GM19351 (cell line): ENCODE results near the gene RTP4.

Experiments
- ATAC-seq: cut with Tn5 transposase; IDR thresholded peaks from one replicate; pipeline ENCODE4 v1.9.1; 2021; ENCODE audit warnings: mild to moderate bottlenecking, moderate library complexity; ENCODE audit not compliant: unreplicated experiment

The RTP4 gene, protein sequence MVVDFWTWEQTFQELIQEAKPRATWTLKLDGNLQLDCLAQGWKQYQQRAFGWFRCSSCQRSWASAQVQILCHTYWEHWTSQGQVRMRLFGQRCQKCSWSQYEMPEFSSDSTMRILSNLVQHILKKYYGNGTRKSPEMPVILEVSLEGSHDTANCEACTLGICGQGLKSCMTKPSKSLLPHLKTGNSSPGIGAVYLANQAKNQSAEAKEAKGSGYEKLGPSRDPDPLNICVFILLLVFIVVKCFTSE

DNA sequence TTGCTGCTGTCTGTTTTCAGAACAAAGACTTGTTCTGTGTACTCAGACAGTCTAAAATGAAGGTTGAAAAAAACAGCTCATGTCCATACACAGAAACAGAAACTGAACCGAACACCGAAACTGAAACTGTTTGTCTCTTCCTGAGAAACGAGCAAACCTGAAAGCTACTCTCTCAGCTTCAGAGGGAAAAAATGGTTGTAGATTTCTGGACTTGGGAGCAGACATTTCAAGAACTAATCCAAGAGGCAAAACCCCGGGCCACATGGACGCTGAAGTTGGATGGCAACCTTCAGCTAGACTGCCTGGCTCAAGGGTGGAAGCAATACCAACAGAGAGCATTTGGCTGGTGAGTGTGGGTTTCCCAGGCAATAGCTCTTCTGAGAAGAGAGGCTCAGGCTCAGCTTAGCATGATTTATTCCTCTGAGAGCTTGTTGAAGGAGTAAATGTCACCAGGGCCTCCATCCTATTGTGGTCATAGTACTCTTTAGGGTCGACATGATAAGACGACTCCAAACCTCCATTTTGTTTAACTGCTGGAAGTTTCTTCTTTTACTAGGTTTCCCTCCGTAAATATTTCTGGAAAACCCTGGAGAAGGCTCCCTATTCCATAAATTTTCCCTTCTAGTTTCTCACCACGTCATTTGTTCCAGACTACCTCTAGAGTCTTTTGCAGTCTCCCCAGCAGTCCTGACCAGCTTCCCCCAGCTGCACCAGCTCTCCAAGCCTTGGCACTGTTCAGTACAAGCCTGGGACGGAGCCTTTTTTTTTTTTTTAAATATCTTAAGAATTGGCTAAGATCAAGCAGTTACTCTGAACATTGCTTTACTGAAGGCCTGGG, at the start of gene RTP4:
RTP4 (plus strand) TSS at position 135 of the 838 bp plus-strand sequence; CDS start at position 192, 57 bp downstream.
- ATAC-seq, result peak; percentile 96

DNA sequence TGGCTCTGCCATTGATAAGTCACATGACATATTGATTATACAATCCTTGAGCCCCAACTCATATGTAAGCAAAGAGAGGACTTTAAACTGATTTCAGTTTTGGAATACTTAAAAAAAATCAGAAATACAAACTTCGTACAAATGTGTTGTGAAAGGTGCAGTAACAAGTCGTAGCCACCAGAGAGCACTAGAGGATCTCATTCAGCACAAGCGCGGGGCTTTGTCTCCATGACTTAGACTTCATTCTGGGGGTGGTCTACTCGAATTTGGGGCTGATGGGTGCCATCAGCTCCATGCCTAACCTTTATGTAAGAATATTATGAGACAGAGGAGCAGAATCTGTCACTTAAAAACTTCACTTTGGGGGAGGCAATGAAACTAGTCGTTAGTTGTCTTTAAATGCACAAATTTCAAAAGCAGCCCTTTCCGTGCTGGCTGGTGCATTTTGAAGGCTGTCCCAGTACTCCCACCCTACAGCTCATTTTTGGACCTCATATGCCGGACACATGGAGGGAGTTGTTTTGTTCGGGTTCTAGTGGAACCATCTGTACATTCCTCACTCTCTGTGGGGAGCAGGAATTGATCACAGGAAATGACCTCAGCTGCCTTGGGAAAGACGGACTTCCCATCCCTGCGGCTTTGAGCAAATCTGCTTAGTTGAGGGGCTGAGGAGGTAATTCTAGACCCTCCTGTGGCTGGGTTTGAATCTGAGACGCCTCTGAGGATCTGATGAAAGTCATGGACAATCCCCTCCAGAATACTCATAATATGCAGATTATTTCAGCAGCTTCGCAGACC, 49.2 kb upstream of the RTP4 start:
- no peak for ATAC-seq

DNA sequence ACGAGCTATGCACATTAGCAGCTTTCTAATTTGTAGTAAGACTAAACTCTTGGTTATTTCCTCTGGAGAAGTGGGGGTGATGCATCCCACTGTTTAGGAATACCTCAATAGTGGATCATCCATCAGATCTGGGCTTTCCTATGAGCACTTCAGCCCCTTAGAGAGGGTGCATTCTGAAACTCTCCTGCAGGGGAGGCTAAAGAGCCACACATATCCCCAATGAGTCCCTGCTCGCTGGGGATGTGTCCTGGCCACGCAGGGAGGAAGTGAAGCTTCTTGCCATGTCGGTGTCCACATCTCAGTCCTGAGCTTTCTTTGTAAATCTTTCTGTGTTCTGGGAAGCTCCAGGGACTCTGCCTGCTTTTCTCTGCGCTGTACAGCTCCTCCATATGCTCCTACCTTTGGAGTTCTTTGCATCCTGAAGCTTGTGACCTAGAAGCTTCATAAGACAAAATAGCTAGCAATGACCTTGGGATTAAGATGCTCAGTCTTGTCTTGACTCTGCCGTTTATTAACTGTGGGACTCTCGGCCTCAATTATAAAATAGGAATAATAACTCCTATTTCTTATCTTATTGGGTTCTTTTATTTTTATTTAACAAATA, 48.4 kb upstream of the RTP4 start:
- peak; percentile 93 for ATAC-seq

DNA sequence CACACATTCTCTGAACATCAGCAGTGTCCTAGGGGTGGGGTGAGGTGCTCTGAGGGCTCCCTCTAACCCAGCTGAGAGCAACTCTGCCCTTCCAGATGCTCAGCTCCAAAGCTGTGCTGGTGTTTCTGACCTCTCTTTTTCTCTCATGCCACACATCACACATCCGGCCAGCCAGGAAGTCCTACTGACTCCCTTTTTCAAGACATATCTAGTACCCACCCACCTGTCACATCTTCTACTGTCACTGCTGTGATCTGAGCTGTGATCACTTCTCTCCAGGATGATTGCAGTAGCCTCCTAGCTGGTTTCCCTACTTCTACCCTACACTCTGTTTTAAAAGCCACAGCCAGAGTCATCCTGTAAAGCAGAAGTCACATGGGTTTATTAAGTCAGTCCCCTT, 46.4 kb upstream of the RTP4 start:
- no peak for ATAC-seq

DNA sequence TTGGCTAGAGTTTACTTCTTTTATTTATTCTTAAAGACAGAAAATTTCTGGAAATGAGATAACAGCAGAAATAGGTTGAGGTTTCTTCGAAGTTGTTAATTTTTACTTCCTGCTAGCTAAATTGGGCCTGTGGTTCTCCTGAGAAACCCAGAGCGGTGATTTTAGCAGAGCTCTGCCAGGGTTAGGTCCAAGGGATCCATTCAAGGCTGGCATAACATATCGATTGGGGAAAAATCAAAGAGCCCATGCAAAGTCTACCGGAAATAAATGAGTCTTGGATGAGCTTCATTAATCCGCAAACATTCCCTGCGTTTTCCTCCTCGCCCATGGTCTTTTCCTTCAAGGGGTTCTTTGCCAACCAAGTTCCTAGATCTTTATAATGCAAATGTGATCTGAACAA, 45.9 kb upstream of the RTP4 start:
- ATAC-seq, result no peak

DNA sequence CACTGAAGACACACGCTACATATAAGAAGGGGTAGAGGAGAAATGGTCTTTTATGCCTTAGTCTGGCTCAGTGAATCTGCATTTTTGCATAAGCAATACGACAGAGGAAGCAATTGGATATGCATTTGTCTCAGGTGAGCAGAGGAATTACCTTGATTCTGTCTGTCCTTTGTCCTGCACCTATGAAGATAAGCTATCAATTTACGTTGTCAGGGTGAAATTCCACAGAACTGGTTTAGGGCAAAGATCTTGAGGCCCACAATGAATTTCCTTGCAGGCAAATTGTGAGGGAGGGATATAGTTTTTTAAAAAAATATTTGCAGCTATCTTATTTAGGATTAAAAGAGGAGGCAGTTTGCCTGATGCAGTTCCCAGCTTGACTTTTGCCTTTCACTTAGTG, 45.1 kb upstream of the RTP4 start:
- no peak for ATAC-seq

DNA sequence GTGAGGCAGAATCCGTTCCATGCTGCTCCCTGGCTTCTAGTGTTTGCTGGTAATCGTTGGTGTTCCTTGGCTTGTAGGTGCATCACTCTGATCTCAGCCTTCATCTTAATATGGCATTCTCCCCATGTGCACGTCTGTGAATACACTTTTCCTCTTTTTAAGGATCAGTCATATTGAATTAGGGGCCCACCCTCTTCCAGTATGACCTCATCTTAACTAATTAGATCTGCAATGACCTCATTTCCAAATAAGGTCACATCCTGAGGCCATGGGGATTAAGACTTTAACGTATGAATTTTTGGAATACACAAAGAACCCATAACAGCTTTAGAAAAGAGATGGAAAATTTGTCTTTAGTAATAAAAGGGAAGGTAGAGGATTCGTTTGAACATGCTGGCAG, 42.6 kb upstream of the RTP4 start:
- no peak for ATAC-seq

DNA sequence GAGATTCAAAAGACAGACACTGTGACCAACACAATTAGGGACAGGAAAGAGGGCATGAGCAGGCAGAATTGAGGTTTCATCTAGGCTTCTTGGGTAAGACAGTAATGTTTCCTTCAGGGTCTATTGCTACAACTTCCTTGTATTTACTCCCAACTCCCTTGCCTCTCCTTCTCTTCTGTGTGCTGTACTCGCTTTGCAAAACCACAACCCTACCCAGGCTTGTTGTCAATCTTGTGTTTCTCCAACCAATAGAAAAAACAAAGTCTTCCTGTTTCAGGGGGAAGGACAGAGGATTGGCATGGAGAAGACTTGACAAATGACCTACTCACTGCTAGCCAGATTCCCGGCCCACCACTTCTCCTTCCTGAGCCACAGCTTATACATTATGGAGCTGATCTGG, 40.3 kb upstream of the RTP4 start:
- no peak for ATAC-seq

DNA sequence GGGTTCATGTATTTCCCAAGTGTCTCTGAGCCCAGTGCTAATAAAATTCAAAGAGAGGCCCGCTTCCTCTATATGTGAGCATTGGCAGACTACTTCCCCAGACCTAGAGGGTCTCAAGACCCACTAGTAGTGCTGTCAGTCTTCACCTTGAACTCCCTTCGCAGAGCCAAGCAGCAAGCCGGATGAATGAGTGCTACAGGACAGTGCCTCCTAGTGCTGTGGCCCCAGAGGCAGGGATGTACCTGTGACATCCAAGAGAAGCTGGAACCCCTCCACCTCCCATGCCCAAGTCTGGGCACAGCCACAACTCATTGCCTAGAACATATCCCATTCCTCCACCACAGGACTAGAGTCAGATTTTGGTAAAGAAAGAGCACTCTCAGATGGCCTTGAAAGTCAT, 39.5 kb upstream of the RTP4 start:
- no peak for ATAC-seq

DNA sequence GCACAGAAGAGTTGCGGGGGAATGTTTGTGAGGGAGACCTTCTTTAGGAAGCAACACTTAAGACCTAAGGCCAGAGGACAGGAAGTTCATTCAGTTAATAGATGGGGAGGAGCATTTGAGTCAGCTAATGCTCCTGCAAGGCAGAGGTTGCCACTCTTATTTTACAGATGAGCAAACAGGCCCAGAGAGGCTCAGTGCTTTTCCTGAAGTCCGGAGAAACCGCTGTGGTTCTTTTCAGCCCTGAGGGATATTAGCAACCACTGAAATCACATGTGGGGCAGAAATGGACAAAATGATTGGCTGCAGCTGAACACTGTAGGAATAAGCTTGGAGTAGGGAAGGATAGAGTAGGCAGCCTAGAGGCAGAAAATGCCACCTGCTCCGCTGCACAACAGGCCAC, 33.3 kb upstream of the RTP4 start:
- ATAC-seq, result no peak

DNA sequence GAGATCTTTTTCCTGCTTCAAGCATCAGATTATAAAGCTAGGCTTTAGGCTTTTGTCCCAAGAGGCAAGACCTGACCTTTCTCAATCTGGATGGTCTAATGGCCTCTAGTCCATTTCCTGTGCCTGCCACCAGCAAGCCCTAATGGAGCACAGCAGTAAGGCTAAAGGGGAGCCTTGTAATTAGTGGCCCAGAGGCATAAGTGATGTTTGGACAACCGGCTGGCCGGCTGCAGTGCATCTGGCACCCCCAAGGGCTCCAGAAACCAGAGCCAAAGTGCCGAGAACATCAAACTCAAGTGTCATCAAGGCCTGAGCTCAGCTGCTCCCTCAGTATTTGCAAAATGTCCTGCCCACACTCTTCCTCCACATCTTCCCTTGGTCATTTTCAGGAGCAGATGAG, 31.9 kb upstream of the RTP4 start:
- no peak for ATAC-seq

DNA sequence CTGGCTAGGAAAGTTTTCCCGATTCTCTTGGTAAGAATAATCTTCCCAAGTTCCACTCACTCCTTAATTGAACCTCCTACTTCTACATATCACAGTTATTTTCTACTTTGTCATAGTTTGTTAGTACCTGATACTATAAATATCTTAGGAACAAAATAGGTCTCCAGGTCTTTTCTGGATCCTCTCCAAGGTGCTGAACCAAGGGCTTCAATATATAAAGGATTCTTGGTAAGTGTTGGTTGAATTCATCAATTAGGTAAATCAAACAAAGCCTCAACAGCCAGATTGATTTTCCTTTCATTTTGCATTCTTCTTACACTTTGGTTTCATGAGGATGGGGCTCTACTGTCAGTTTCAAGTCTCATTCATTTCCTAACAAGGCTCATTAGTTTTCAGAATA, 27.6 kb upstream of the RTP4 start:
- no peak for ATAC-seq

DNA sequence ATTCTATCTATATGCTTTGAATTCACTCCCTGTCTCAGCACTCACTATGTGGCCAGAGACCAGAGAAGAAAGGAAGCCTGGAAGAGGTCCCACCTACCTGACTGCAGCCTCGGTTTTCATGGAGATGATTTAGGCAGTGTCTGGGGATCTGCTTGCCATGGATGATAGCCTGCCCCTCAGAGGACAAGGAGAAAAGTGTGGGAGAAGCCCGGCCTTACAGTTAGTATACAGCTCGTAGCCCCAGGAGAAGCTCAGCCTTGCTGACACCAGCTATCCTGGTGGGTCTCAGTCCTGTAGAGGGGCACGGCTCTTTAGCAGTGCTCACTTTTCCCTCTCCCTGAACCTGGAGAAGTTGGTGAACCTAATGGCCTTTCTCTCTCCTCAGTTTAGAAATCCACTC, 25.9 kb upstream of the RTP4 start:
- no peak for ATAC-seq

DNA sequence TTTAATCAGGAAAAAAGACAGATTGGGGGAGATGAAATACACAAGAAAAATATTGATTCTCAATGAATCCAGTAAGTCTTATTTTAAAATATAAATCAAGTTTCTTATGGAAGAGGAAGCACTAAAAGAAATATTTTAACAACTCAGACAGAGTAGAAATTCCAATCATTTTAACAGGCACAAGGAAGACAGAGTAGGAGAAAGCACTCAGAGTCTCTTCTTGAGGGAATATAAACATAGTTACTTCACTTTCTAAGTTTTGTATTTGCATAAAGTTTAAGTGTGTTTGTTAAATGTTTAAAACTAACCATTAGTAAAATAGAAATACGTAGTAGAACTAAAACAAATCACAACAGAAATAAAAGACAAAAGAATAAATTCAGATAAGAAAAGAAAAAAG, 24.5 kb upstream of the RTP4 start:
- ATAC-seq, result no peak

DNA sequence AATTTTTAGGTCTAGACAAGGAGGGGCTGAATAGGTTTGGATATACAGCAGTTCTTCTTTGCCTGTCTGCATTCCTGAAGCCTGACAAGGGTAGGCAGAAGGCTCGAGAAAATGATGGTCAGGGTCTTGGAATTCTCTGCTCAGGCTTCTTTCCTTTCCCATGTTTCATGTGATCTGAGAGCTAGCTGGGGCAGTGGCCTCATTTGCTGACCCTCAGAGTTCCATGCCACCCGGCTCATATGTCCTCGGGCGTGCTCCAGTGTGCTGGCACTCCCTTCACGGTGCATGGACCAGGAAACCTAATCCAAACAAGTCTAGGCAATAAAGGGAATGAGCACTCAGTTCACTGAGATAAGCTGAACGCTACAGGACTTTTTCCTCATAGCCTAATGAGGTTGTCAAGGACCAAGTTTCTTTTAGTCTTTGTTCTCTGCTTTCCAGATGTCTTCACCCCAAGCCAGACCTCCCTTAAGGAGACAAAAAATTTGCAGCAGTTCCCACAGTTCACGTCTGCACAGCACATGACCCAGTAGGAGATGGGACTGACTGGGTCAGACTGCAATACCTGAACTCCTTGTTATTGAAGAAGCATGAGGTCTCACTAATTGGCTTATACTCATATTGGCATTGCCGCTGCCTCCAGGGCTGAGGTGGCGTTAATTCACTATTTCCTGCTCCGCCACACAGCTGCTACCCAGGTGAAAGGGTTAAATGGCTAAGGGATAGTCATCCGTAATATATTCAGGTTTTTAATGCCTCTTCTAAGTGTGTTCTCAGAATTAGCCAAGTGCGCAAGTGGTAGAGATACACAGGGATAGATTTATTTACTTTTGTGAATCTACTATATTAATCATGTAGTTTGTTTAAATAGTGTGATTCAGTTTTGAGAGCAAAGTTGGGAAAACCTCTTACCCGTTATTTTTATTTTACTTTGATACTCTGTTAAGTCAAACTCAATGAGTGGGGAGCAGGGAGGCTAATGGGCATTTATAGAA, 15.3 kb upstream of the RTP4 start:
- no peak for ATAC-seq

DNA sequence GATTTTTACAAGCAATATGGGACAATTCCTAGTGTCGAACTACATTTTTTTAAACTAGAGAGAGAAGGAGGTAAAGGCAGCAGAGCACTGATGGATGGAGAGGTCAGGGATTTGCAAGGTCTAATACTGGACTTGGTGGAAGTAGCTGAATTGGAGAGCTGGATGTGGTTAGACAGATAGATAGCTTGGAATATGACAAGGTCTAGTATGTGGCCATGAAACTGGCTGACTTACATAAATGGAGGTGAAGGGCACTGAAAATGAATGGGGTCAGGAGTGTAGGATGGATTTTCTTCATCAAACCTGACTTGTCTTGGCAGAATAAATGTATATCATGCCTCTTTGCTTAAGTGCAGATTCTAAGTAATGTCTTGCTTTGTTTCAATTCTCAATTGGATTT, 10.1 kb upstream of the RTP4 start:
- ATAC-seq, result no peak

DNA sequence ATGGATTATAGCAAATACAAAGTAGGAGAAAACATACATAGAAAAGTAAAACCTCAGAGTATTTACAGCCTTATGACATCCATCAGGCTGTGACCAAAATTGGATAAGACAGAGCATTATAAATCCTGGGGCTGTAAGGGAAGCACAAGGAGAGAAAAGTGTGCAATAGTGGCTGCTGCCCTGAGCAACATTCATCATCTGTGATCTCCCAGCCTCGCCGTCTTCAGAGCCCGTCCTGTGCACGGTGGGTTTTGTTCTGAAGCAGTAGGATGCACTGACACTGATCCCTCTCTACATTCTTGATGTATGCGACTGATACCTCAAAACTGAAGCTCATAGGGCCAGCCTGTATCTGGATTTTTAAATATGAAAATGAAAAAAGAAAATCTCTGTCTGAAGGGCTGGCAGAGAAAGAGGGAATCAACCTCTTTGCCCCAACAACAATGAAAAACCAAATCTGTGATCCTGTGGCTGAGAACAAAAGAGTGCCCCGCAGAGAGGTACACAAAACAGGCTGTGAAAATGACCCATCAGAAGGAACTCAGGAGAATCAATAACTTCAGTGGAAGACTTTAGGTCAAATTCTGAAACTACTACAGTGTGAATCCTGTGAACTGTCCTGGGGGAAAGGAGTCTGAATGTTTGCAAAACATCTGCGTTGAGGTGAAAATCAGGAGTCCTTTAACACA, 8.2 kb upstream of the RTP4 start:
- no peak for ATAC-seq

DNA sequence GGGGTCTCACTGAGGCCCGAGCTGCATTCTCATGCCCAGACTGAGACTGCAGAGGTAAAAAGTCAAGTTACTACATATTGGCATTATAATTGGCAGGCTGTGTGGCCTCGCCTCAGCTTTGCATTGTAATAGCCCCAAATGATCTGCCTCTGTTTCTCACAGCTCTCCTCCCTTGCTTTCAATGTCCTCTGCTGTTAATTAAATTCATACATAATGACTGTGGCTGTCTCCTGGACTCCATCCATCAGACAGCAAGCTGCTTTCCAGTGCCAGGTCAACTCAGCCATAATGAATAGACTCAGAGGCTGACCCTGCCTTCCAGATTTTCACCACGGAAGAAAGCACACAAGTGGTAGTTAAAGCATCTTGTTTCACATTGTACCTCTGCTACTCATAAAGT, 7.6 kb upstream of the RTP4 start:
- ATAC-seq, result no peak

DNA sequence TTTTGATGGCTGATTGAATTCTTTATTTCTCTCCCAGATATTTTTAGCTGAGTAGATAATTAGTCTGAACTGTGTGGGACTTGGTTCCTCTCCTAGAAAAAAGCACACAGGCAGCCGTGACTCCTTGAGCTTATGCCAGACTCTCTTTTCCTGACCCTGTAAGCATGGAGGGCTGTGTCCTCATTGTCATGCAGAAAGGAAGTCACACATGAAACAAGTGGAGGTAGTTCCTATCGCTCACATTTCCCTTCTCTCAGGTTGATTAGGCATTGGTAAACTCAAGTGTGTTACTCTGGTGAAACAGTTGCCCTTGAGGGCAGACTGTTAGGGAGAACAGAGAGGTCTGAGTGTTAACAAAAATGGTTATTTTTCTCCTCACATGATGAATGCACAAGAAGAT, 6.3 kb upstream of the RTP4 start:
- ATAC-seq, result no peak
